ENCODE results near the gene KCND3.
"Not testable (repeated sequence)": the region's sequence is repeated elsewhere in the genome, so short reads cannot be mapped to it uniquely, and the experiment has no call there.

KCND3 gene

GRCh38 chr1:111804776-111805175 is 184.7 kb downstream of the KCND3 start:
- H3K27ac ChIP-seq = no peak overlapping the region
- TF ChIP-seq CTCF (IDR thresholded peaks at IDR 0.05) (no peak), ZFX (IDR thresholded peaks at IDR 0.05; ENCODE audit: borderline replicate concordance) (no peak)

GRCh38 chr1:111803951-111804350 is 185.5 kb downstream of the KCND3 start:
- TF ChIP-seq ZFX (IDR thresholded peaks at IDR 0.05; ENCODE audit: borderline replicate concordance) = no peak
- TF ChIP-seq CTCF (IDR thresholded peaks at IDR 0.05) = no peak

GRCh38 chr1:111802984-111803383 is 186.5 kb downstream of the KCND3 start:
- no peak overlapping the region for H3K27ac ChIP-seq
- TF ChIP-seq ZFX (IDR thresholded peaks at IDR 0.05; ENCODE audit: borderline replicate concordance) (no peak), CTCF (IDR thresholded peaks at IDR 0.05) (no peak)

More at GRCh38 chr1:111803951-111804350, 185.5 kb downstream of the KCND3 start:
- no peak overlapping the region for H3K27ac ChIP-seq

GRCh38 chr1:111802110-111802509 is 187.4 kb downstream of the KCND3 start:
- no peak for TF ChIP-seq ZFX (IDR thresholded peaks at IDR 0.05; ENCODE audit: borderline replicate concordance)
- TF ChIP-seq CTCF (IDR thresholded peaks at IDR 0.05) = no peak
- H3K27ac ChIP-seq = no peak overlapping the region

GRCh38 chr1:111801071-111801850 is 188.2 kb downstream of the KCND3 start:
- no peak for TF ChIP-seq CTCF (IDR thresholded peaks at IDR 0.05)
- no peak for TF ChIP-seq ZFX (IDR thresholded peaks at IDR 0.05; ENCODE audit: borderline replicate concordance)
- H3K27ac ChIP-seq = no peak overlapping the region

GRCh38 chr1:111799722-111800121 is 189.7 kb downstream of the KCND3 start:
- H3K27ac ChIP-seq = not testable (repeated sequence)

GRCh38 chr1:111798580-111798979 is 190.9 kb downstream of the KCND3 start:
- TF ChIP-seq CTCF (IDR thresholded peaks at IDR 0.05) = no peak
- TF ChIP-seq ZFX (IDR thresholded peaks at IDR 0.05; ENCODE audit: borderline replicate concordance) = no peak
- no peak overlapping the region for H3K27ac ChIP-seq

- TF ChIP-seq ZFX (IDR thresholded peaks at IDR 0.05; ENCODE audit: borderline replicate concordance) = no peak
- no peak for TF ChIP-seq CTCF (IDR thresholded peaks at IDR 0.05)
- no peak overlapping the region for H3K27ac ChIP-seq
These were observed 194.1 kb downstream of the KCND3 start for GRCh38 chr1:111795401-111795800.

All from 22Rv1 (cell line).